Measurements from ENCODE around the gene DNAJC10.
"Not testable (repeated sequence)": the region's sequence is repeated elsewhere in the genome, so short reads cannot be mapped to it uniquely, and the experiment has no call there.

DNAJC10 gene

DNA sequence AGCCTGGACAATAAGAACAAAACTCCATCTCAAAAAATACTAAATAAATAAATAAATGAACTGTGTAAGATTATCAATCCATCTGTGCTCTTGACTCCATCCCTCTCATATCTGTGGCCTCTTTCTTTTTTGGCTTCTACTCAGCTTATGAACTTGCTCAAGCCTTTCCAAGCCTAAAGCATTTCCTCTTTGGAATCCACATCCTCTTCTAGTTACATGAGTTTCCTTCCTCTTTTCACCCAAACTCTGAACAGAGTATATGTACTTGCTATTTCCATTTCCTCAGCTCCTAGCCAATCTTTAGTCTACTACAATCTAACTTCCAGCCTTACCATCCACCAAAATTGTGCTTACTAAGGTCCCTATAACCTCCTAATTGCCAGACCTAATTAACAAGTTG, 2.5 kb upstream of the DNAJC10 start:
- DNase-seq (ENCODE audit: insufficient read length, low spot score) (no peak), FAIRE-seq (no peak)
- TF ChIP-seq, protein P1, sequence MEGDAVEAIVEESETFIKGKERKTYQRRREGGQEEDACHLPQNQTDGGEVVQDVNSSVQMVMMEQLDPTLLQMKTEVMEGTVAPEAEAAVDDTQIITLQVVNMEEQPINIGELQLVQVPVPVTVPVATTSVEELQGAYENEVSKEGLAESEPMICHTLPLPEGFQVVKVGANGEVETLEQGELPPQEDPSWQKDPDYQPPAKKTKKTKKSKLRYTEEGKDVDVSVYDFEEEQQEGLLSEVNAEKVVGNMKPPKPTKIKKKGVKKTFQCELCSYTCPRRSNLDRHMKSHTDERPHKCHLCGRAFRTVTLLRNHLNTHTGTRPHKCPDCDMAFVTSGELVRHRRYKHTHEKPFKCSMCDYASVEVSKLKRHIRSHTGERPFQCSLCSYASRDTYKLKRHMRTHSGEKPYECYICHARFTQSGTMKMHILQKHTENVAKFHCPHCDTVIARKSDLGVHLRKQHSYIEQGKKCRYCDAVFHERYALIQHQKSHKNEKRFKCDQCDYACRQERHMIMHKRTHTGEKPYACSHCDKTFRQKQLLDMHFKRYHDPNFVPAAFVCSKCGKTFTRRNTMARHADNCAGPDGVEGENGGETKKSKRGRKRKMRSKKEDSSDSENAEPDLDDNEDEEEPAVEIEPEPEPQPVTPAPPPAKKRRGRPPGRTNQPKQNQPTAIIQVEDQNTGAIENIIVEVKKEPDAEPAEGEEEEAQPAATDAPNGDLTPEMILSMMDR (IDR thresholded peaks at IDR 0.05; ENCODE audit: insufficient read depth, missing control alignments): no peak

DNA sequence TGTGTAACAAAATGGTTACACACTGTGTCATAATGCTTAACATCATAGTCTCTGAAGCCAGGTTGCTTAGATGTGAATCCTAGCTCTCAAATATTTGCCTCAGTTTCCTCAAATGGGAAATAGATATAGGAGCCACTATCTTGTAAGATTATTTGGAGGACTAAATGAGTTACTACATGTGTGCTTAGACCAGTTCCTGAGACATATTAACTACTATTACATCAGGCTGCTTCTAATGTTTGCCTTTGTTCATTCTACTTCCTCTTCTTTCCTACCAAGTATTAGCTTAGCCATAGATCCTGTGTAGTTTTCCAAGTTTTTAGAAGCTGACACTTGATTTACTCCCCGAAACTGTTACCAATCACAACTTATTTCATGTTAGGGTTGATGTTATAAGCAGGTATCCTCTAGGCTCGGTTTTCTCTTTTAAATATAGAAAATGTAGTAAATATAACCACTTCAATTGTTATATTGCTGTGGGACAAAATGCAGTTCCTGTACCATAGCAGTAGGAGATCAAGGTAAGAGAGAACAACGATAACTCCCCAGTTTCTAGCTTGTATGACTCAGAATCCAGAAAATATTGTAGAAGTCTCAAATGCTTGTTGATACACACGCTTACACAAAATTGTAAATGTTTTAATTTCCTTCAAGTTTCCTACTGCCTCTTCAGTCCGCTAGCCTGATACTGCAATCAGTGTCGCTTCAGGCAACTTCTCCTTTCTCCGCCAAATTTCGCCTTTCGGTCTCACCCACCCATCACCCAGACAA, 751 bp upstream of the DNAJC10 start:
- FAIRE-seq: peak; percentile 56

DNA sequence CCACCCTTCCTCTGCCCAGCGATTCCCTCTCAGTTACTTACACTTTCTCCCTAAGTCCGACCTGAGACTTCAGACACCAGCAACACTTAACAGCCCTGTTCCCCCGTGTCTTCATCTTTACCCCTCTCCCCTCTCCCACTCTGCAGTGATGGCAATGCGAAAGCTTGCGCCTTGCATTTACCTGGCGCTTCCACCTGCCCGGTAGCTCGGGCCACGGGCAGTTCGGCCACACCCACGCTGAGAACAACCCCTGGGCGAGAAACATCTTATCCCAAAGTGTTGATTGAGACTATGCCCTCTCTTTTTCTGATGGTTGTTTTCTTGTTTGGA, 558 bp downstream of the DNAJC10 start:
- FAIRE-seq: no peak
- TF ChIP-seq, protein P1 (IDR thresholded peaks at IDR 0.05; ENCODE audit: insufficient read depth, missing control alignments): no peak
- DNase-seq (ENCODE audit: insufficient read length, low spot score): no peak

More for the DNA sequence above, 751 bp upstream of the DNAJC10 start:
- no peak for DNase-seq (ENCODE audit: insufficient read length, low spot score)
- TF ChIP-seq, protein P1 (IDR thresholded peaks at IDR 0.05; ENCODE audit: insufficient read depth, missing control alignments): no peak

DNA sequence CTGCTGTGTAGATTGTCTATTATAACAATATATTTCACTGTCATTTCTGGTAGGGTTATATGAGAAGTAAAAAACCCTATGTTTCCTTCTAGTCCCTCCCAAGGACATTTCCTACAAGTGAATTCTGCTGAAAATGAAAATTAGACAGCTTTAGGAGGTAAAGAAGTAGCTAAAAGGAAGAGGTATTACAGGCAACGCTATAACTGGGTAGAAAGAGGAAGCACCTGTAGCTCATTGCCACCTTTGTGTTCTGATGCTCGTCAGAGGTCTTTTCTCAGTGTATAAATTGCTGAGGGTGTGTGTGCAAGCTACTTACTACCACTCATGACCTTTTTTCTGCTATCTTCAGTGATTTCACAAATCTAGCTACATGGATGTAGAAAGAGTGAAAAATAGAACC, 1.4 kb downstream of the DNAJC10 start:
- no peak for FAIRE-seq
- TF ChIP-seq, protein P1 (IDR thresholded peaks at IDR 0.05; ENCODE audit: insufficient read depth, missing control alignments): no peak
- no peak for DNase-seq (ENCODE audit: insufficient read length, low spot score)

DNA sequence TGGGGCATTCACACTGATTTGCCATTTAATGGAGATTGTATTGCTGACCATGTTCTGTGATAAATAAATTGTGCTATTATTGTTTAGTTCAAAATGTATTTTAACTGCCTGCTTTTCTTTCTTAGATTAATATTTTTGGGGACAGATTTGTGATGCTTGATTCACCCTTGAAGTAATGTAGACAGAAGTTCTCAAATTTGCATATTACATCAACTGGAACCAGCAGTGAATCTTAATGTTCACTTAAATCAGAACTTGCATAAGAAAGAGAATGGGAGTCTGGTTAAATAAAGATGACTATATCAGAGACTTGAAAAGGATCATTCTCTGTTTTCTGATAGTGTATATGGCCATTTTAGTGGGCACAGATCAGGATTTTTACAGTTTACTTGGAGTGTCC, 1.8 kb downstream of the DNAJC10 start:
- FAIRE-seq (no peak), DNase-seq (ENCODE audit: insufficient read length, low spot score) (no peak)
- TF ChIP-seq, protein P1 (IDR thresholded peaks at IDR 0.05; ENCODE audit: insufficient read depth, missing control alignments): no peak

DNA sequence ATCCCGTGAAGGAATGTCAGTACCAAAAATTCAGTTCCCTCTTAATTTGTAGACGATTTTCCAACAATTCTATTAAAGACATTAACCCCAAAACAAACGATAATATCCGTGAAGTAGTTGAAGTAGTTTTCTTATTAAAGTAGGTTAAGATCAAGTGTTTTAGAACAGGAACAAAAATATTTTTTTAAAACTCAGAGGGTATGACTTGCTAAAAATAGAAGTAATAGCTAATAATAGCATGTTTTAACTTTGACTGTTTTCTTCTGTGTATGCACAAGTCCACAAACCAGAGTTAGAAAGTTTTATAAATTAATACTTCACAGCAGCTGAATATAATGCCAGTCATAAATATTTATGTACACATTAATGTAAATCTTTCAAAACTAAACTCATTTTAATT, 2.4 kb downstream of the DNAJC10 start:
- FAIRE-seq: no peak

DNA sequence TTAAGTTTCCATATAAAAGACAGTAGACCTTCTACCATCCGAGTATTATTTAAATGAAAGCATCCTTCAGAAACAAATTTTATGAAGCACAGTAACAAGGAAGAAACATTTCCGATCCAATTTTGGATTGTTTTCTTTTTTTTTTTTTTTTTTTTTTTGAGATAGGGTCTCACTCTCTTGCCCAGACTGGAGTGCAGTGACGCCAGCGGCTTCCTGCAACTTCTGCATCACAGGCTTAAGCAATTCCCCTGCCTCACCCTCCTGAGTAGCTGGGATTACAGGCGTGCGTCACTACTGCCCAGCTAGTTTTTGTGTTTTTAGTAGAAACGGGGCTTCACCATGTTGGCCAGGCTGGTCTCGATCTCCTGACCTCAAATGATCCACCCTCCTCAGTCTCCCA, 3.1 kb downstream of the DNAJC10 start:
- not testable (repeated sequence) for FAIRE-seq; DNase-seq (ENCODE audit: insufficient read length, low spot score)

More for the DNA sequence above, 2.4 kb downstream of the DNAJC10 start:
- TF ChIP-seq, protein P1 (IDR thresholded peaks at IDR 0.05; ENCODE audit: insufficient read depth, missing control alignments): no peak
- DNase-seq (ENCODE audit: insufficient read length, low spot score): no peak
